OCI-LY7 (cell line): Measurements from ENCODE around the gene AQR. TPM values are rescaled to one million over a fixed set of nuclear protein-coding genes. Genes with fewer than 3 reads are reported as not detected.

Source experiments
- BruUV-seq: library from RNA; stranded (reverse); fragments of 400-500 nt; replicated peaks from 2 replicates; lab custom pipeline; 2021; lab: Mats Ljungman, UMichigan
- CTCF ChIA-PET: fragments of 300-600 bp; sonication (Branson Sonifier 250); formaldehyde crosslinking; loops from one replicate; lab custom pipeline; 2022; ENCODE audit warnings: antibody characterized with exemption; ENCODE audit not compliant: unreplicated experiment; lab: Charles Lee
- POLR2A ChIA-PET: fragments of 300-600 bp; sonication (Branson Sonifier 250); formaldehyde crosslinking; loops from one replicate; lab custom pipeline; 2022; ENCODE audit warnings: antibody characterized with exemption; lab: Charles Lee
- DNase-seq: peaks from one replicate; pipeline ENCODE4 v3.0.0-alpha.2; 2015; ENCODE audit warnings: low spot score
- H2AFZ ChIP-seq: fragments of 200-600 bp; sonication (generic), shearing (Covaris generic); 2 replicates; pipeline ENCODE4 v1.6.1; 2014; ENCODE audit warnings: mild to moderate bottlenecking, antibody characterized with exemption, low read length, moderate library complexity
- H3K27ac ChIP-seq: fragments of 200-600 bp; sonication (generic); 2 replicates; pipeline ENCODE4 v1.5.1; 2014; ENCODE audit warnings: mixed run types, low read depth, mild to moderate bottlenecking, moderate library complexity, low read length, inconsistent platforms; ENCODE audit not compliant: poor library complexity, severe bottlenecking
- H3K36me3 ChIP-seq: fragments of 200-600 bp; sonication (generic); 2 replicates; pipeline ENCODE4 v1.6.1; 2014; ENCODE audit warnings: mild to moderate bottlenecking, antibody characterized with exemption, low read length, moderate library complexity, mixed read lengths; ENCODE audit not compliant: insufficient read depth
- H3K4me1 ChIP-seq: fragments of 200-600 bp; sonication (generic); 2 replicates; pipeline ENCODE4 v1.5.1; 2014; ENCODE audit warnings: mild to moderate bottlenecking, low read length; ENCODE audit not compliant: insufficient read depth, poor library complexity, severe bottlenecking
- H3K4me2 ChIP-seq: fragments of 200-600 bp; sonication (generic); 2 replicates; pipeline ENCODE4 v1.6.1; 2014; ENCODE audit warnings: mild to moderate bottlenecking, low read length
- H3K4me3 ChIP-seq: fragments of 200-600 bp; sonication (generic); 2 replicates; pipeline ENCODE4 v1.5.1; 2014; ENCODE audit warnings: mild to moderate bottlenecking, low read depth, low read length; ENCODE audit not compliant: poor library complexity, severe bottlenecking
- H3K79me2 ChIP-seq: fragments of 200-600 bp; sonication (generic); 2 replicates; pipeline ENCODE4 v1.6.1; 2016; ENCODE audit warnings: low read depth, mild to moderate bottlenecking, low read length, moderate library complexity, mixed read lengths; ENCODE audit not compliant: insufficient read depth
- H3K9me2 ChIP-seq: fragments of 200-600 bp; sonication (generic); 2 replicates; pipeline ENCODE4 v1.6.1; 2016; ENCODE audit warnings: mild to moderate bottlenecking, low read length, mixed read lengths; ENCODE audit not compliant: insufficient read depth
- H3K9me3 ChIP-seq: fragments of 200-600 bp; sonication (generic); 2 replicates; pipeline ENCODE4 v1.6.1; 2014; ENCODE audit warnings: mild to moderate bottlenecking, mixed run types, low read length, mixed read lengths
- H4K20me1 ChIP-seq: fragments of 200-600 bp; sonication (generic); 2 replicates; pipeline ENCODE4 v1.6.1; 2014; ENCODE audit warnings: mild to moderate bottlenecking, antibody characterized with exemption, low read length, moderate library complexity, mixed read lengths; ENCODE audit not compliant: insufficient read depth
- EZH2phosphoT487 ChIP-seq: fragments of 200-600 bp; sonication (generic); IDR thresholded peaks from 2 replicates; pipeline ENCODE4 v1.6.1; 2018; ENCODE audit warnings: low read depth, borderline replicate concordance, mild to moderate bottlenecking, mixed run types, antibody characterized with exemption, low read length, moderate library complexity, mixed read lengths
- intact Hi-C: fragments of 100-400 bp; cut with micrococcal nuclease; formaldehyde crosslinking; loops from one replicate; pipeline ENCODE4 v1.10.0; 2022; ENCODE audit not compliant: unreplicated experiment
- total RNA-seq, 2 experiments: library from RNA; depleted of rRNA in 1 of 2; stranded (reverse); fragments of >200 nt in 1 of 2; shearing (Covaris generic) in 1 of 2; gene quantifications; 2 replicates each; pipeline ENCODE4 v1.2.3, GENCODE V29; 2014 to 2022
- TF ChIP-seq, protein P1 (sequence below): fragments of 200-600 bp; sonication (generic); conservative IDR thresholded peaks from 2 replicates; pipeline ENCODE4 v1.5.1; 2014; ENCODE audit warnings: mild to moderate bottlenecking, antibody characterized with exemption, low read length, moderate library complexity, mixed read lengths

Gene AQR
- total RNA-seq, 2 experiments from 2014 or later, result 18.5 to 36.4 TPM

DNA sequence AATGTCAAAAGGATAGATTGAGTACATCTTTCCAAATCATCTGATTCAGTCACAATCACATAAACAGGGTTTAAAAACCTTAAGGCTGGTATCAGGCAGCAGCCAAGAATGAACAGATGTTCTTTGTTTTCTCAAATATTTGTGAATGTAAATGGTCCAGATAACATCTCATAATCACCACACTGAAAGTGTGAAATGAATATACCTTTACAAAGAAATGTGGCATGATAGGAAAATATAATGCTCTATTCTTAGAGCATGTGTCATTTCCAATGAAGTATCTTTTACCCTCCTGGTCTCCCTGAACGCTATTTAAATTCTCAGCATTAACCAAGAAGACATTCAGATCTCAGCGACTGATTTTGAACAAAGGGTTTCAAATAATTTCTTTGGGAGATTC, 165.4 kb downstream of the AQR start:
- no peaks in the 10 kb centered on the region for H3K79me2 ChIP-seq
- H3K4me3 ChIP-seq, result no peak overlapping the region
- H3K9me2 ChIP-seq, result no peaks in the 10 kb centered on the region
- intact Hi-C loops, result no loop called here
- H3K4me1 ChIP-seq, result no peaks in the 10 kb centered on the region
- no peaks in the 10 kb centered on the region for H4K20me1 ChIP-seq
- H3K36me3 ChIP-seq, result no peaks in the 10 kb centered on the region
- H3K9me3 ChIP-seq, result no peaks in the 10 kb centered on the region
- TF ChIP-seq EZH2phosphoT487, result no peak
- TF ChIP-seq, protein P1, sequence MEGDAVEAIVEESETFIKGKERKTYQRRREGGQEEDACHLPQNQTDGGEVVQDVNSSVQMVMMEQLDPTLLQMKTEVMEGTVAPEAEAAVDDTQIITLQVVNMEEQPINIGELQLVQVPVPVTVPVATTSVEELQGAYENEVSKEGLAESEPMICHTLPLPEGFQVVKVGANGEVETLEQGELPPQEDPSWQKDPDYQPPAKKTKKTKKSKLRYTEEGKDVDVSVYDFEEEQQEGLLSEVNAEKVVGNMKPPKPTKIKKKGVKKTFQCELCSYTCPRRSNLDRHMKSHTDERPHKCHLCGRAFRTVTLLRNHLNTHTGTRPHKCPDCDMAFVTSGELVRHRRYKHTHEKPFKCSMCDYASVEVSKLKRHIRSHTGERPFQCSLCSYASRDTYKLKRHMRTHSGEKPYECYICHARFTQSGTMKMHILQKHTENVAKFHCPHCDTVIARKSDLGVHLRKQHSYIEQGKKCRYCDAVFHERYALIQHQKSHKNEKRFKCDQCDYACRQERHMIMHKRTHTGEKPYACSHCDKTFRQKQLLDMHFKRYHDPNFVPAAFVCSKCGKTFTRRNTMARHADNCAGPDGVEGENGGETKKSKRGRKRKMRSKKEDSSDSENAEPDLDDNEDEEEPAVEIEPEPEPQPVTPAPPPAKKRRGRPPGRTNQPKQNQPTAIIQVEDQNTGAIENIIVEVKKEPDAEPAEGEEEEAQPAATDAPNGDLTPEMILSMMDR, result no peak
- POLR2A ChIA-PET, result interaction anchor here (1.0 kb wide), 1 partner anchor 12 kb away, joined by 3 read pairs; no protein-coding TSS in a partner anchor
- no peak overlapping the region for H3K4me2 ChIP-seq
- CTCF ChIA-PET, result no interaction called here
- no peak for DNase-seq
- no peak overlapping the region for H3K27ac ChIP-seq
- BruUV-seq, result no TSS peak
- no peak overlapping the region for H2AFZ ChIP-seq

DNA sequence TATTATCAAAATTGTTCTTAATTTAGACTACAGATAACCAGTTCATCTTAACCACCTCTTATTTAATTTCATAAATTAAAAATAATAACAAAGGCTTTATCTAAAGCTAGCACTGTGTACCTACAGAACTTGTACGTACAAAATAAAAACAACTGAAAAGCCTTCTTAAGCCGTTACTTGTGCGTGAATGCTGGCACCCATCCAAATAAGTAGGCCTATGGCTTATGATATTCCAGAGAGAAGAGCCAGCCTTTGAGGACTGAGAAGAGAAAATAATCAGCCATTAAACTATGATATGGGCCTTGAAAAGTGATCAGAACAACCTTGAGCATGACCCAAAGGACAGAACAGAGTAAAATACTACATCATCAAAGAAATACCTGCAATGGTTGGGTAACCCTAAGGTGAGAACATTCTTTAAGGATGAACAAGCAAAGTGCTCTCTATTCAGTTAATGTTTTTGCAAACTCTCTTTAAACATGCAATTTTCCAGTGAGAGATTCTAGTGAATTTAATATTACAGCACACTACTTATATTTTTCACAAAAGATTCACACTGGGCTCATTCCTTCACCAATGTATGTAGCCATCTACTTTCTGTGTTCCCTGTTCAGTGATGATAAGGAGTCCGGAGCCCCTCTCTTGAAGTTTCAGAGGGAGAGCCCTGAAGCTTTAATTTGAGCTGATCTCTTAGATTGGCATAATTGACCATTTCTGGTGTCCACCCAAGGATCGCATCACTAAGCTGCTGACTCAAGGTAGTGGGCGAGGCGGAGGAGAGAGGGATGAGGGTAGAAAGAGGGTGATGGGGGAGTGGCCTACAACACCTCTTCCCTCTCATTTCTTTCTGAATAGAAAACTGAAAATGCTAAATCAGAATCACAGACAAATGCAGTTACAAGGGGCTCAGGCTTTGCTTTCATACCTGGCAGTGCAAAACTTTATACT, 166.5 kb downstream of the AQR start:
- CTCF ChIA-PET, result no interaction called here
- no peaks in the 10 kb centered on the region for H3K4me1 ChIP-seq
- no peaks in the 10 kb centered on the region for H3K79me2 ChIP-seq
- no peak overlapping the region for H3K4me3 ChIP-seq
- no peaks in the 10 kb centered on the region for H4K20me1 ChIP-seq
- no peak for TF ChIP-seq EZH2phosphoT487
- TF ChIP-seq, protein P1, result no peak
- no peak overlapping the region for H3K27ac ChIP-seq
- BruUV-seq, result no TSS peak
- no peak overlapping the region for H3K4me2 ChIP-seq
- POLR2A ChIA-PET, result interaction anchor here (1.0 kb wide), 1 partner anchor 13 kb away, joined by 3 read pairs; no protein-coding TSS in a partner anchor
- no peak for DNase-seq
- H3K9me3 ChIP-seq, result no peaks in the 10 kb centered on the region
- H3K36me3 ChIP-seq, result no peaks in the 10 kb centered on the region
- intact Hi-C loops, result no loop called here
- H3K9me2 ChIP-seq, result no peaks in the 10 kb centered on the region
- no peak overlapping the region for H2AFZ ChIP-seq

DNA sequence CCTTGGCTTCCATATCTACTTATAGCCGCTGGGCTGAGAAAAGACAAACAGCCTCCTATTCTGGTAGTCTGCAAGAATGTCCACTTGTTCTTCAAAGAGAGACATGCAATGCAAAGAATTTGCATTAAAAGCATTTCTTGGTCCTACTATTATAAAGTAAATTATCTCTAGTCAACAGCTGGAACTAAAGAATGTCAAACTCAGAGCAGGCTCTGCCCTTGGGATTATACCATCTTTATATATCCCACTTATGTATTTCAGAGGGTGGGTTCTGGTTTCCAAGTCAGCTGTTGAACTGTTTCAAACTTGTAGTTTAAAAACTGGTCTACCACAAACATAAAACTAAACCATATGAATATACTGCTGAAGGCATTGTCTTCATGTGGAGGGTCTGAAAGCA, 167.2 kb downstream of the AQR start:
- CTCF ChIA-PET, result no interaction called here
- DNase-seq, result no peak
- Histone ChIP-seq H3K79me2 (no peaks in the 10 kb centered on the region), H3K36me3 (no peaks in the 10 kb centered on the region), H3K27ac (no peak overlapping the region), H3K4me2 (no peak overlapping the region), H2AFZ (no peak overlapping the region), H3K9me2 (no peaks in the 10 kb centered on the region), H3K4me1 (no peaks in the 10 kb centered on the region), H4K20me1 (no peaks in the 10 kb centered on the region), H3K4me3 (no peak overlapping the region), H3K9me3 (no peaks in the 10 kb centered on the region)
- intact Hi-C loops, result no loop called here
- BruUV-seq, result no TSS peak
- TF ChIP-seq EZH2phosphoT487, result no peak
- TF ChIP-seq, protein P1, result no peak
- POLR2A ChIA-PET, result no interaction called here
